ENCODE data around the gene FA2H. TPM values are rescaled to one million over a fixed set of nuclear protein-coding genes. Genes with fewer than 3 reads are reported as not detected.
A peak's percentile ranks its signal among the peaks of the same experiment; 100 is the strongest.

Gene FA2H
- total RNA-seq, 1 donor from 2014 or later: not detected

GRCh38 chr16:74718140-74718539 is 56.5 kb downstream of the FA2H start:
- no peaks in the 10 kb centered on the region for H3K9me3 Mint-ChIP-seq
- H3K27me3 Mint-ChIP-seq: no peaks in the 10 kb centered on the region
- H3K4me1 Mint-ChIP-seq: no peaks in the 10 kb centered on the region
- DNase-seq: no peak
- no peak overlapping the region for H3K4me3 Mint-ChIP-seq
- intact Hi-C loops (cut with micrococcal nuclease): no loop called here
- no peaks in the 10 kb centered on the region for H3K36me3 Mint-ChIP-seq (ENCODE audit: low read depth)
- no peak overlapping the region for H3K27ac Mint-ChIP-seq

- Mint-ChIP-seq H3K9me3 (no peaks in the 10 kb centered on the region), H3K4me1 (no peaks in the 10 kb centered on the region), H3K36me3 (ENCODE audit: low read depth) (no peaks in the 10 kb centered on the region), H3K4me3 (no peak overlapping the region), H3K27me3 (no peaks in the 10 kb centered on the region), H3K27ac (no peak overlapping the region)
- intact Hi-C loops (cut with micrococcal nuclease): no loop called here
- no peak for DNase-seq
Measured at GRCh38 chr16:74717367-74717766, 57.3 kb downstream of the FA2H start.

- Mint-ChIP-seq H3K9me3 (no peaks in the 10 kb centered on the region), H3K4me3 (no peak overlapping the region), H3K36me3 (ENCODE audit: low read depth) (no peaks in the 10 kb centered on the region), H3K27me3 (no peaks in the 10 kb centered on the region), H3K27ac (no peak overlapping the region), H3K4me1 (no peaks in the 10 kb centered on the region)
- intact Hi-C loops (cut with micrococcal nuclease): no loop called here
- DNase-seq: no peak
Measured at GRCh38 chr16:74716355-74716754, 58.3 kb downstream of the FA2H start.

GRCh38 chr16:74713876-74714275 is 60.7 kb downstream of the FA2H start:
- Mint-ChIP-seq H3K4me3 (no peak overlapping the region), H3K4me1 (peaks cover 3% of the 10 kb centered on the region), H3K27ac (no peak overlapping the region), H3K27me3 (no peaks in the 10 kb centered on the region), H3K9me3 (no peaks in the 10 kb centered on the region), H3K36me3 (ENCODE audit: low read depth) (no peaks in the 10 kb centered on the region)
- intact Hi-C loops (cut with micrococcal nuclease): no loop called here
- DNase-seq: no peak

- Mint-ChIP-seq H3K9me3 (no peaks in the 10 kb centered on the region), H3K27me3 (no peaks in the 10 kb centered on the region), H3K4me3 (no peak overlapping the region), H3K4me1 (peaks cover 3% of the 10 kb centered on the region), H3K27ac (no peak overlapping the region), H3K36me3 (ENCODE audit: low read depth) (no peaks in the 10 kb centered on the region)
- DNase-seq: no peak
- intact Hi-C loops (cut with micrococcal nuclease): no loop called here
Measured at GRCh38 chr16:74713325-74713724, 61.3 kb downstream of the FA2H start.

GRCh38 chr16:74711938-74712337 is 62.7 kb downstream of the FA2H start:
- H3K27me3 Mint-ChIP-seq: no peaks in the 10 kb centered on the region
- intact Hi-C loops (cut with micrococcal nuclease): no loop called here
- H3K4me1 Mint-ChIP-seq: peaks cover 3% of the 10 kb centered on the region
- H3K4me3 Mint-ChIP-seq: no peak overlapping the region
- H3K9me3 Mint-ChIP-seq: no peaks in the 10 kb centered on the region
- no peak overlapping the region for H3K27ac Mint-ChIP-seq
- no peak for DNase-seq
- no peaks in the 10 kb centered on the region for H3K36me3 Mint-ChIP-seq (ENCODE audit: low read depth)

- no peak overlapping the region for H3K4me3 Mint-ChIP-seq
- no peak for DNase-seq
- no peaks in the 10 kb centered on the region for H3K9me3 Mint-ChIP-seq
- peaks cover 3% of the 10 kb centered on the region for H3K4me1 Mint-ChIP-seq
- intact Hi-C loops (cut with micrococcal nuclease): no loop called here
- H3K27me3 Mint-ChIP-seq: no peaks in the 10 kb centered on the region
- H3K27ac Mint-ChIP-seq: no peak overlapping the region
- H3K36me3 Mint-ChIP-seq (ENCODE audit: low read depth): no peaks in the 10 kb centered on the region
Measured at GRCh38 chr16:74710401-74710800, 64.2 kb downstream of the FA2H start.

- Mint-ChIP-seq H3K27ac (no peak overlapping the region), H3K4me3 (no peak overlapping the region), H3K27me3 (no peaks in the 10 kb centered on the region), H3K4me1 (peaks cover 8% of the 10 kb centered on the region), H3K36me3 (ENCODE audit: low read depth) (no peaks in the 10 kb centered on the region), H3K9me3 (no peaks in the 10 kb centered on the region)
- DNase-seq: peak; percentile 94
- intact Hi-C loops (cut with micrococcal nuclease): loop anchor here (1.0 to 5.0 kb wide), 3 partner anchors 103 to 288 kb away; partner anchors contain the start of gene ZNRF1
Measured at GRCh38 chr16:74709441-74709877, 65.2 kb downstream of the FA2H start.

- Mint-ChIP-seq H3K27me3 (no peaks in the 10 kb centered on the region), H3K4me3 (peak within 1 kb of the TSS; percentile 97), H3K36me3 (ENCODE audit: low read depth) (peaks cover 12% of the 10 kb centered on the region), H3K27ac (peak within 1 kb of the TSS; percentile 99), H3K4me1 (peaks cover 50% of the 10 kb centered on the region), H3K9me3 (no peaks in the 10 kb centered on the region)
- intact Hi-C loops (cut with micrococcal nuclease): loop anchor here (1.0 to 5.0 kb wide), 5 partner anchors 33 to 448 kb away; partner anchors contain the start of genes WDR59 and ZFP1
- DNase-seq: peak; percentile 87
Measured at GRCh38 chr16:74700438-74701225, 74.0 kb downstream of the FA2H start, which contains the start of gene MLKL. Gene MLKL (minus strand): TSS chr16:74700862. CDS start chr16:74695757, 5,105 bp downstream.

- H3K4me1 Mint-ChIP-seq: peaks cover 48% of the 10 kb centered on the region
- H3K4me3 Mint-ChIP-seq: peak overlapping the region; percentile 97
- intact Hi-C loops (cut with micrococcal nuclease): loop anchor here (2.0 to 5.0 kb wide), 4 partner anchors 287 to 449 kb away; partner anchors contain the start of genes WDR59 and ZFP1
- H3K27me3 Mint-ChIP-seq: no peaks in the 10 kb centered on the region
- peak overlapping the region; percentile 99 for H3K27ac Mint-ChIP-seq
- no peaks in the 10 kb centered on the region for H3K9me3 Mint-ChIP-seq
- H3K36me3 Mint-ChIP-seq (ENCODE audit: low read depth): peaks cover 17% of the 10 kb centered on the region
- DNase-seq: peak; percentile 80
Measured at GRCh38 chr16:74700116-74700437, 74.5 kb downstream of the FA2H start.

- no peak for DNase-seq
- Mint-ChIP-seq H3K36me3 (ENCODE audit: low read depth) (peaks cover 17% of the 10 kb centered on the region), H3K27me3 (no peaks in the 10 kb centered on the region), H3K9me3 (no peaks in the 10 kb centered on the region), H3K4me3 (peak overlapping the region; percentile 97), H3K27ac (peak overlapping the region; percentile 65), H3K4me1 (peaks cover 45% of the 10 kb centered on the region)
- intact Hi-C loops (cut with micrococcal nuclease): loop anchor here (2.0 to 5.0 kb wide), 5 partner anchors 288 to 948 kb away; partner anchors contain the start of genes KARS1, TERF2IP, WDR59 and ZFP1
Measured at GRCh38 chr16:74699666-74700065, 75.0 kb downstream of the FA2H start.

- H3K27ac Mint-ChIP-seq: peak overlapping the region; percentile 61
- H3K27me3 Mint-ChIP-seq: no peaks in the 10 kb centered on the region
- no peaks in the 10 kb centered on the region for H3K9me3 Mint-ChIP-seq
- peaks cover 26% of the 10 kb centered on the region for H3K36me3 Mint-ChIP-seq (ENCODE audit: low read depth)
- H3K4me3 Mint-ChIP-seq: peak overlapping the region; percentile 97
- intact Hi-C loops (cut with micrococcal nuclease): loop anchor here (5.0 kb wide), 1 partner anchor 949 kb away; the partner anchor contains the start of genes KARS1 and TERF2IP
- peaks cover 45% of the 10 kb centered on the region for H3K4me1 Mint-ChIP-seq
- no peak for DNase-seq
Measured at GRCh38 chr16:74698222-74698621, 76.4 kb downstream of the FA2H start.

GRCh38 chr16:74695450-74696422 is 78.9 kb downstream of the FA2H start:
- peaks cover 46% of the 10 kb centered on the region for H3K36me3 Mint-ChIP-seq (ENCODE audit: low read depth)
- no peaks in the 10 kb centered on the region for H3K27me3 Mint-ChIP-seq
- peak overlapping the region; percentile 86 for H3K27ac Mint-ChIP-seq
- peaks cover 34% of the 10 kb centered on the region for H3K4me1 Mint-ChIP-seq
- intact Hi-C loops (cut with micrococcal nuclease): loop anchor here (1.0 to 5.0 kb wide), 2 partner anchors 27 to 952 kb away; partner anchors contain the start of genes KARS1 and TERF2IP
- H3K4me3 Mint-ChIP-seq: peak overlapping the region; percentile 82
- no peaks in the 10 kb centered on the region for H3K9me3 Mint-ChIP-seq
- DNase-seq: peak; percentile 92
